Glutamatergic neuron (in vitro differentiated cells): Measurements from ENCODE around the gene DLG4. TPM values are rescaled to one million over a fixed set of nuclear protein-coding genes. Genes with fewer than 3 reads are reported as not detected.
A peak's percentile ranks its signal among the peaks of the same experiment; 100 is the strongest.

Experiments
- DNase-seq: peaks from one replicate; pipeline ENCODE4 v3.0.0; 2022
- H3K27ac Mint-ChIP-seq: one replicate; pipeline ENCODE4 v1.8.0; 2020; ENCODE audit warnings: mild to moderate bottlenecking, mixed read lengths, inconsistent platforms; ENCODE audit not compliant: unreplicated experiment
- H3K27me3 Mint-ChIP-seq: one replicate; pipeline ENCODE4 v1.8.0; 2020; ENCODE audit warnings: mild to moderate bottlenecking, moderate library complexity, mixed read lengths, inconsistent platforms; ENCODE audit not compliant: unreplicated experiment
- H3K36me3 Mint-ChIP-seq: one replicate; pipeline ENCODE4 v1.8.0; 2020; ENCODE audit warnings: mild to moderate bottlenecking, mixed read lengths, inconsistent platforms; ENCODE audit not compliant: unreplicated experiment
- H3K4me1 Mint-ChIP-seq: one replicate; pipeline ENCODE4 v1.8.0; 2020; ENCODE audit warnings: mild to moderate bottlenecking, low read depth, mixed read lengths, inconsistent platforms; ENCODE audit not compliant: unreplicated experiment
- H3K4me3 Mint-ChIP-seq: one replicate; pipeline ENCODE4 v1.8.0; 2020; ENCODE audit warnings: mild to moderate bottlenecking, mixed read lengths, inconsistent platforms; ENCODE audit not compliant: unreplicated experiment
- H3K9me3 Mint-ChIP-seq: one replicate; pipeline ENCODE4 v1.8.0; 2020; ENCODE audit warnings: mild to moderate bottlenecking, moderate library complexity, mixed read lengths, inconsistent platforms; ENCODE audit not compliant: unreplicated experiment
- total RNA-seq: library from RNA; stranded (reverse); fragmentation: NEBNext Ultra II Directional; extraction: Animal tissue kit (Norgen Biotek cat#: 25700); gene quantifications from one replicate; pipeline ENCODE4 v1.2.1, GENCODE V29; 2021; ENCODE audit not compliant: unreplicated experiment
- TF ChIP-seq, protein P1 (sequence below): fragments of 200-600 bp; sonication (generic); IDR thresholded peaks from one replicate; pipeline ENCODE4 v1.5.0; 2021; ENCODE audit not compliant: partially characterized antibody, unreplicated experiment

DLG4 gene
- total RNA-seq, 1 donor from 2014 or later = 157 TPM

DNA sequence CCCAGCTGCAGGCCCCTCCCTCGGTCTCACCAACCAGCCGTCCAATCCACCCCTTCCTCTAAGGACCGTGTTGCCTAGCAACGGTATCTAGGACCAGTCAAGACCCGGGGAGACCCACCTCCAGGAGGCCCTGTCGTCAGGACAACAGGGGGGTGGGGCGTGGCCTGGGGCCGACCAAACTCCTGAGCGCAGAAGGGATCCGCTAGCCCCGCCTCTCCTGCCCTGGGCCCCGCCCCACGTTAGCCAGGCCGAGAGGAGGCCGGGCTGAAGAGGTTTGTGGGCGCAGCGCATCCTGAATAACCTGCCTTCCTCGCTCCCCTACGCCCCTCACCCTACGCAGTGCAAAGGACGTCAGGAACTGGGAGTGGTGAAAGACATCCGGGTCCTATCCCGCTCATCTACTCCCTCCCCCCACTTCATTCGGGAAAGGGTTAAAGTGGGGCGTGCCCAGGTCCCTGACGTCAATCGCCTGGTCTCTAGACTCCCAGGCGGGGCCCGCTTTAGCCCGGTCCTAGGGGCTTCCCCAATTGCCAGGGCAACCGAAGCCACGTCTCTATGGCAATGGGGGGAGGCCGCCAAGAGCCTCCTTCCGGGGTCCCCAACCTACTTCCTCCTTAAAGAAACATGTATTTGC, 14.7 kb downstream of the DLG4 start:
- Mint-ChIP-seq H3K36me3 (no peaks in the 10 kb centered on the region), H3K4me1 (peaks cover 40% of the 10 kb centered on the region), H3K4me3 (peak overlapping the region; percentile 85), H3K27ac (peak overlapping the region; percentile 98), H3K27me3 (peaks cover 23% of the 10 kb centered on the region), H3K9me3 (peaks cover 17% of the 10 kb centered on the region)
- DNase-seq = peak; percentile 98
- TF ChIP-seq, protein P1, sequence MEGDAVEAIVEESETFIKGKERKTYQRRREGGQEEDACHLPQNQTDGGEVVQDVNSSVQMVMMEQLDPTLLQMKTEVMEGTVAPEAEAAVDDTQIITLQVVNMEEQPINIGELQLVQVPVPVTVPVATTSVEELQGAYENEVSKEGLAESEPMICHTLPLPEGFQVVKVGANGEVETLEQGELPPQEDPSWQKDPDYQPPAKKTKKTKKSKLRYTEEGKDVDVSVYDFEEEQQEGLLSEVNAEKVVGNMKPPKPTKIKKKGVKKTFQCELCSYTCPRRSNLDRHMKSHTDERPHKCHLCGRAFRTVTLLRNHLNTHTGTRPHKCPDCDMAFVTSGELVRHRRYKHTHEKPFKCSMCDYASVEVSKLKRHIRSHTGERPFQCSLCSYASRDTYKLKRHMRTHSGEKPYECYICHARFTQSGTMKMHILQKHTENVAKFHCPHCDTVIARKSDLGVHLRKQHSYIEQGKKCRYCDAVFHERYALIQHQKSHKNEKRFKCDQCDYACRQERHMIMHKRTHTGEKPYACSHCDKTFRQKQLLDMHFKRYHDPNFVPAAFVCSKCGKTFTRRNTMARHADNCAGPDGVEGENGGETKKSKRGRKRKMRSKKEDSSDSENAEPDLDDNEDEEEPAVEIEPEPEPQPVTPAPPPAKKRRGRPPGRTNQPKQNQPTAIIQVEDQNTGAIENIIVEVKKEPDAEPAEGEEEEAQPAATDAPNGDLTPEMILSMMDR = no peak

DNA sequence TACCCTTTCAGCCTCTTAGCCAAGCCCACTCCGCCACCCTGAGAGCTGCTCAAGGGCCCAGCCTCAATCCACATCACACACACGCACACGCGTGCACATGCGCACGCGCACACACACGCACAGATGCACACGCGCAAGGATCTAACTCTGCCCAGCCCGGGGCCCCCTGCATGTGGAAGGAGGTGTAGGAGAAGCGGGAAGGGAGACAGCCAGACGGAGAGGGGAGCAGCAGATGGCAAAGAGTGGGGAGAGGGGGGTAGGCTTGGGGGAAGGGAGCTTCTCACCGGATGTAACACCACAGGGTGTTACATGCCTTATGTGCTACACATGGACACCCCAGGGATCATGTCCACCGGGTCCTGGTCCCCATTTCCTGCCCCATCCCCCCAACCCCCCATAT, 15.3 kb downstream of the DLG4 start:
- Mint-ChIP-seq H3K27ac (peak overlapping the region; percentile 98), H3K4me1 (peaks cover 40% of the 10 kb centered on the region)

DNA sequence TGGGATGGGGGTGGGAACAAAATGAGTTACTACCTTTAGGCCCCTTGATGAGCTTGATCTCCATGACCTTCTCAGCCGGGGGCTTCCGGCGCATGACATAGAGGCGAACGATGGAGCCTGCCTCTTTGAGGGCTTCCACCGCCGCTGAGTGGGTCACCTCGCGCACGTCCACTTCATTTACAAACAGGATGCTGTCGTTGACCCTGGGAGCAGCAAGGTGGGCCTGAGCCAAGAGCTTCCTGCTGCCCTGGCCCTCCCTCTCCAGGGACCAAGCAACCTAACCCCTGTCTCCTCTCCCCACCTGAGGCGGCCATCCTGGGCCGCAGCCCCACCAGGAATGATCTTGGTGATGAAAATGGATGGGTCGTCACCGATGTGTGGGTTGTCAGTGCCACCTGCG, 16.2 kb downstream of the DLG4 start:
- TF ChIP-seq, protein P1 = no peak
- peak overlapping the region; percentile 98 for H3K27ac Mint-ChIP-seq
- no peaks in the 10 kb centered on the region for H3K36me3 Mint-ChIP-seq
- peaks cover 34% of the 10 kb centered on the region for H3K4me1 Mint-ChIP-seq
- H3K27me3 Mint-ChIP-seq = peaks cover 21% of the 10 kb centered on the region
- no peak for DNase-seq
- H3K4me3 Mint-ChIP-seq = peak overlapping the region; percentile 85
- peaks cover 17% of the 10 kb centered on the region for H3K9me3 Mint-ChIP-seq

More for the DNA sequence above, 15.3 kb downstream of the DLG4 start:
- H3K4me3 Mint-ChIP-seq = peak overlapping the region; percentile 85
- DNase-seq = peak; percentile 73
- H3K27me3 Mint-ChIP-seq = peaks cover 21% of the 10 kb centered on the region
- H3K9me3 Mint-ChIP-seq = peaks cover 17% of the 10 kb centered on the region
- no peaks in the 10 kb centered on the region for H3K36me3 Mint-ChIP-seq
- TF ChIP-seq, protein P1 = no peak

DNA sequence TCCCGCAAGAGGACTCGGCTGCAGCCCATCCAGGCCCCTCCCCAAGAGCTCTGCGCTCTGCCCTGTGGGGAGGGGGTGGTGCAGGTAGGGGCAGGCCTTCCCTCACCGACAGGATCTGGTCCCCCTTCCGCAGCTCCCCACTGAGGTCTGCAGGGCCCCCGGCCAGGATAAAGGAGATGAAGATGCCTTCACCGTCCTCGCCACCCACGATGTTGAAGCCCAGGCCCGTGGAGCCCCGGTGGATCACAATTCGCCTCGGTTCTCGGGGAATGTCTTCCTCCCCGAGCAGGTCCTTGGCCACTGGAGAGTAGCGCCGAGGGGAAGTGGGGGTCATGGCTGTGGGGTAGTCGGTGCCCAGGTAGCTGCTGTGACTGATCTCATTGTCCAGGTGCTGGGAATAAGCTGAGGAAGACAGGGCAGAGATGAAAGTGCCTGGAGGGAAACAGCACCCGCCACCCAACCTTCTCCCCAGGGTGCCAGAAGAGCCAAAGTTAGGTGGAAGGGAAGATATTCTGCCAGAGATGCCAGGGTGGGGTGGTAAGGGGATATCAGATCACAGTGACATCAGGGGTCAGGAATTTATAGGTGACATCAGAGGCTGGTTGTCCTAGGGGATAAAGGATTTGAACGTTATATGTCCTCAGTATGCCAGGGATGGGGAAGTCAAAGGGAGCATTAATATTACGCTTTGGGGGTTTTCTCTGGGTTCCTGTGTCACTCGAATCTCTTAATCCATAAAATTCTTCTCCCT, 22.8 kb downstream of the DLG4 start:
- no peak for DNase-seq
- H3K9me3 Mint-ChIP-seq = peaks cover 10% of the 10 kb centered on the region
- no peaks in the 10 kb centered on the region for H3K36me3 Mint-ChIP-seq
- no peak overlapping the region for H3K27ac Mint-ChIP-seq
- no peak overlapping the region for H3K4me3 Mint-ChIP-seq
- H3K4me1 Mint-ChIP-seq = peaks cover 30% of the 10 kb centered on the region
- H3K27me3 Mint-ChIP-seq = peaks cover 12% of the 10 kb centered on the region
- TF ChIP-seq, protein P1 = no peak

DNA sequence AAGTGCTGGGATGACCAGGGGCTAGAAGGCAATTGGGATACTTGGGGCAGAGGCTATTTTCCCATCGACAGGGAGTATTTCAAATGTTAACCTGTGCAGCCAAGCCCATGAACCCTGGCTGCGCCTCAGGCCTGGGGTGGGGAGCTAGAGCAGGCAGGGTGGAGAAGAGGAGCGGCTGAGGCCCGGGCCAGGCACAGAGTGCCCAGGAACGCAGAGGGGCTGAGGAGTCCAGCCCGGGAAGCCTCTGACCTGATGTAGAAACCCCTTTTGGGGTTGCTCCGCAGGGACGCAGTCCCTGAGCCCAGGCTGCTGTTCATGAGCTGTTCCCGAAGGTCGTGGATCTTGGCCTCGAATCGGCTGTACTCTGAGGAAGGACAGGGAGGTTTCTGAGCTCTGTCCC, 23.7 kb downstream of the DLG4 start:
- Mint-ChIP-seq H3K36me3 (no peaks in the 10 kb centered on the region), H3K27me3 (peaks cover 15% of the 10 kb centered on the region), H3K4me1 (peaks cover 30% of the 10 kb centered on the region), H3K27ac (no peak overlapping the region), H3K9me3 (peaks cover 10% of the 10 kb centered on the region), H3K4me3 (no peak overlapping the region)
- no peak for DNase-seq
- TF ChIP-seq, protein P1 = no peak
